ENCODE results near the gene GRHL1.

GRHL1 gene

GRCh38 chr2:9990736-9991135 is 39.2 kb downstream of the GRHL1 start:
- H3K4me1 ChIP-seq (ENCODE audit: control insufficient read depth in 5 of 5, insufficient read depth in 5 of 5, low read length in 5 of 5) = peaks cover 4 to 39% (median 30%) of the 10 kb centered on the region in 5 donors
- peaks cover under 1 to 10% (median 4%) of the 10 kb centered on the region in 5 donors for H3K36me3 ChIP-seq (ENCODE audit: control insufficient read depth in 5 of 5, insufficient read depth in 5 of 5, low read length in 5 of 5)
- no peak overlapping the region for H3K9ac ChIP-seq (ENCODE audit: low read length in 5 of 5)
- H3K27me3 ChIP-seq (ENCODE audit: control insufficient read depth in 5 of 5, insufficient read depth in 4 of 5, low read length in 5 of 5) = no peaks in the 10 kb centered on the region
- H3K9me3 ChIP-seq (ENCODE audit: control insufficient read depth in 5 of 5, low read length in 5 of 5) = no peaks in the 10 kb centered on the region
- H3K4me3 ChIP-seq (ENCODE audit: low read depth in 1 of 5, low read length in 5 of 5) = no peak overlapping the region
- peak overlapping the region; percentile 12 for H3K27ac ChIP-seq (ENCODE audit: low read depth, low read length)

GRCh38 chr2:9991221-9991620 is 39.7 kb downstream of the GRHL1 start:
- peaks cover 5 to 43% (median 29%) of the 10 kb centered on the region in 5 donors for H3K4me1 ChIP-seq (ENCODE audit: control insufficient read depth in 5 of 5, insufficient read depth in 5 of 5, low read length in 5 of 5)
- peaks cover 2 to 11% (median 5%) of the 10 kb centered on the region in 5 donors for H3K36me3 ChIP-seq (ENCODE audit: control insufficient read depth in 5 of 5, insufficient read depth in 5 of 5, low read length in 5 of 5)
- no peak overlapping the region for H3K9ac ChIP-seq (ENCODE audit: low read length in 5 of 5)
- H3K27ac ChIP-seq (ENCODE audit: low read depth, low read length) = peak overlapping the region; percentile 12
- H3K4me3 ChIP-seq (ENCODE audit: low read depth in 1 of 5, low read length in 5 of 5) = no peak overlapping the region
- H3K27me3 ChIP-seq (ENCODE audit: control insufficient read depth in 5 of 5, insufficient read depth in 4 of 5, low read length in 5 of 5) = no peaks in the 10 kb centered on the region
- no peaks in the 10 kb centered on the region for H3K9me3 ChIP-seq (ENCODE audit: control insufficient read depth in 5 of 5, low read length in 5 of 5)

GRCh38 chr2:9991829-9992273 is 40.4 kb downstream of the GRHL1 start:
- Histone ChIP-seq H3K4me1 (ENCODE audit: control insufficient read depth in 5 of 5, insufficient read depth in 5 of 5, low read length in 5 of 5) (peaks cover 6 to 49% (median 36%) of the 10 kb centered on the region in 5 donors), H3K9me3 (ENCODE audit: control insufficient read depth in 5 of 5, low read length in 5 of 5) (no peaks in the 10 kb centered on the region), H3K27ac (ENCODE audit: low read depth, low read length) (peak overlapping the region; percentile 12), H3K4me3 (ENCODE audit: low read depth in 1 of 5, low read length in 5 of 5) (no peak overlapping the region), H3K9ac (ENCODE audit: low read length in 5 of 5) (peak overlapping the region in 1 of 5 donors; percentile 16), H3K36me3 (ENCODE audit: control insufficient read depth in 5 of 5, insufficient read depth in 5 of 5, low read length in 5 of 5) (peaks cover 2 to 16% (median 9%) of the 10 kb centered on the region in 5 donors), H3K27me3 (ENCODE audit: control insufficient read depth in 5 of 5, insufficient read depth in 4 of 5, low read length in 5 of 5) (no peaks in the 10 kb centered on the region)

GRCh38 chr2:9992427-9993187 is 41.1 kb downstream of the GRHL1 start:
- H3K9me3 ChIP-seq (ENCODE audit: control insufficient read depth in 5 of 5, low read length in 5 of 5) = no peaks in the 10 kb centered on the region
- peak overlapping the region; percentile 46 for H3K27ac ChIP-seq (ENCODE audit: low read depth, low read length)
- no peak overlapping the region for H3K9ac ChIP-seq (ENCODE audit: low read length in 5 of 5)
- H3K36me3 ChIP-seq (ENCODE audit: control insufficient read depth in 5 of 5, insufficient read depth in 5 of 5, low read length in 5 of 5) = peaks cover 0 to 10% (median 3%) of the 10 kb centered on the region in 5 donors
- H3K4me3 ChIP-seq (ENCODE audit: low read depth in 1 of 5, low read length in 5 of 5) = no peak overlapping the region
- H3K27me3 ChIP-seq (ENCODE audit: control insufficient read depth in 5 of 5, insufficient read depth in 4 of 5, low read length in 5 of 5) = no peaks in the 10 kb centered on the region
- peaks cover 6 to 54% (median 41%) of the 10 kb centered on the region in 5 donors for H3K4me1 ChIP-seq (ENCODE audit: control insufficient read depth in 5 of 5, insufficient read depth in 5 of 5, low read length in 5 of 5)

- no peak overlapping the region for H3K4me3 ChIP-seq (ENCODE audit: low read depth in 1 of 5, low read length in 5 of 5)
- H3K27ac ChIP-seq (ENCODE audit: low read depth, low read length) = peak overlapping the region; percentile 46
- no peaks in the 10 kb centered on the region for H3K27me3 ChIP-seq (ENCODE audit: control insufficient read depth in 5 of 5, insufficient read depth in 4 of 5, low read length in 5 of 5)
- peaks cover 6 to 54% (median 41%) of the 10 kb centered on the region in 5 donors for H3K4me1 ChIP-seq (ENCODE audit: control insufficient read depth in 5 of 5, insufficient read depth in 5 of 5, low read length in 5 of 5)
- no peak overlapping the region for H3K9ac ChIP-seq (ENCODE audit: low read length in 5 of 5)
- peaks cover 0 to 9% (median 3%) of the 10 kb centered on the region in 5 donors for H3K36me3 ChIP-seq (ENCODE audit: control insufficient read depth in 5 of 5, insufficient read depth in 5 of 5, low read length in 5 of 5)
- no peaks in the 10 kb centered on the region for H3K9me3 ChIP-seq (ENCODE audit: control insufficient read depth in 5 of 5, low read length in 5 of 5)
Measured at GRCh38 chr2:9993488-9994165, 42.1 kb downstream of the GRHL1 start.

- Histone ChIP-seq H3K27me3 (ENCODE audit: control insufficient read depth in 5 of 5, insufficient read depth in 4 of 5, low read length in 5 of 5) (no peaks in the 10 kb centered on the region), H3K9ac (ENCODE audit: low read length in 5 of 5) (no peak overlapping the region), H3K4me3 (ENCODE audit: low read depth in 1 of 5, low read length in 5 of 5) (no peak overlapping the region), H3K4me1 (ENCODE audit: control insufficient read depth in 5 of 5, insufficient read depth in 5 of 5, low read length in 5 of 5) (peaks cover 6 to 54% (median 41%) of the 10 kb centered on the region in 5 donors), H3K9me3 (ENCODE audit: control insufficient read depth in 5 of 5, low read length in 5 of 5) (no peaks in the 10 kb centered on the region), H3K36me3 (ENCODE audit: control insufficient read depth in 5 of 5, insufficient read depth in 5 of 5, low read length in 5 of 5) (peaks cover 0 to 9% (median 8%) of the 10 kb centered on the region in 5 donors), H3K27ac (ENCODE audit: low read depth, low read length) (no peak overlapping the region)
Measured at GRCh38 chr2:9994462-9994861, 43.0 kb downstream of the GRHL1 start.

GRCh38 chr2:9995059-9995458 is 43.6 kb downstream of the GRHL1 start:
- peaks cover 0 to 9% (median 8%) of the 10 kb centered on the region in 5 donors for H3K36me3 ChIP-seq (ENCODE audit: control insufficient read depth in 5 of 5, insufficient read depth in 5 of 5, low read length in 5 of 5)
- H3K4me3 ChIP-seq (ENCODE audit: low read depth in 1 of 5, low read length in 5 of 5) = no peak overlapping the region
- no peaks in the 10 kb centered on the region for H3K27me3 ChIP-seq (ENCODE audit: control insufficient read depth in 5 of 5, insufficient read depth in 4 of 5, low read length in 5 of 5)
- H3K27ac ChIP-seq (ENCODE audit: low read depth, low read length) = no peak overlapping the region
- H3K9me3 ChIP-seq (ENCODE audit: control insufficient read depth in 5 of 5, low read length in 5 of 5) = no peaks in the 10 kb centered on the region
- no peak overlapping the region for H3K9ac ChIP-seq (ENCODE audit: low read length in 5 of 5)
- peaks cover 6 to 54% (median 41%) of the 10 kb centered on the region in 5 donors for H3K4me1 ChIP-seq (ENCODE audit: control insufficient read depth in 5 of 5, insufficient read depth in 5 of 5, low read length in 5 of 5)

- H3K36me3 ChIP-seq (ENCODE audit: control insufficient read depth in 5 of 5, insufficient read depth in 5 of 5, low read length in 5 of 5) = peaks cover 0 to 9% (median 8%) of the 10 kb centered on the region in 5 donors
- H3K4me3 ChIP-seq (ENCODE audit: low read depth in 1 of 5, low read length in 5 of 5) = no peak overlapping the region
- no peaks in the 10 kb centered on the region for H3K9me3 ChIP-seq (ENCODE audit: control insufficient read depth in 5 of 5, low read length in 5 of 5)
- no peak overlapping the region for H3K27ac ChIP-seq (ENCODE audit: low read depth, low read length)
- H3K4me1 ChIP-seq (ENCODE audit: control insufficient read depth in 5 of 5, insufficient read depth in 5 of 5, low read length in 5 of 5) = peaks cover 6 to 46% (median 32%) of the 10 kb centered on the region in 5 donors
- H3K27me3 ChIP-seq (ENCODE audit: control insufficient read depth in 5 of 5, insufficient read depth in 4 of 5, low read length in 5 of 5) = no peaks in the 10 kb centered on the region
- H3K9ac ChIP-seq (ENCODE audit: low read length in 5 of 5) = no peak overlapping the region
Measured at GRCh38 chr2:9996321-9996720, 44.8 kb downstream of the GRHL1 start.

- H3K9me3 ChIP-seq (ENCODE audit: control insufficient read depth in 5 of 5, low read length in 5 of 5) = no peaks in the 10 kb centered on the region
- H3K36me3 ChIP-seq (ENCODE audit: control insufficient read depth in 5 of 5, insufficient read depth in 5 of 5, low read length in 5 of 5) = peaks cover 0 to 9% (median 8%) of the 10 kb centered on the region in 5 donors
- no peak overlapping the region for H3K9ac ChIP-seq (ENCODE audit: low read length in 5 of 5)
- peaks cover 2 to 37% (median 31%) of the 10 kb centered on the region in 5 donors for H3K4me1 ChIP-seq (ENCODE audit: control insufficient read depth in 5 of 5, insufficient read depth in 5 of 5, low read length in 5 of 5)
- H3K27me3 ChIP-seq (ENCODE audit: control insufficient read depth in 5 of 5, insufficient read depth in 4 of 5, low read length in 5 of 5) = no peaks in the 10 kb centered on the region
- H3K4me3 ChIP-seq (ENCODE audit: low read depth in 1 of 5, low read length in 5 of 5) = no peak overlapping the region
- H3K27ac ChIP-seq (ENCODE audit: low read depth, low read length) = no peak overlapping the region
Measured at GRCh38 chr2:9997936-9998335, 46.4 kb downstream of the GRHL1 start.

Data from subcutaneous abdominal adipose tissue (tissue), 5 donors.